CD4-positive, alpha-beta T cell treated with Interleukin-6 at 100 ng/mL for 8 hours (primary cell): ENCODE data around the gene COPE.
"Not testable (repeated sequence)": the region's sequence is repeated elsewhere in the genome, so short reads cannot be mapped to it uniquely, and the experiment has no call there.

Experiments used
- DNase-seq: peaks from one replicate; pipeline ENCODE4 v3.0.0-alpha.2; 2020; ENCODE audit warnings: mixed read lengths, low spot score

COPE gene

DNA sequence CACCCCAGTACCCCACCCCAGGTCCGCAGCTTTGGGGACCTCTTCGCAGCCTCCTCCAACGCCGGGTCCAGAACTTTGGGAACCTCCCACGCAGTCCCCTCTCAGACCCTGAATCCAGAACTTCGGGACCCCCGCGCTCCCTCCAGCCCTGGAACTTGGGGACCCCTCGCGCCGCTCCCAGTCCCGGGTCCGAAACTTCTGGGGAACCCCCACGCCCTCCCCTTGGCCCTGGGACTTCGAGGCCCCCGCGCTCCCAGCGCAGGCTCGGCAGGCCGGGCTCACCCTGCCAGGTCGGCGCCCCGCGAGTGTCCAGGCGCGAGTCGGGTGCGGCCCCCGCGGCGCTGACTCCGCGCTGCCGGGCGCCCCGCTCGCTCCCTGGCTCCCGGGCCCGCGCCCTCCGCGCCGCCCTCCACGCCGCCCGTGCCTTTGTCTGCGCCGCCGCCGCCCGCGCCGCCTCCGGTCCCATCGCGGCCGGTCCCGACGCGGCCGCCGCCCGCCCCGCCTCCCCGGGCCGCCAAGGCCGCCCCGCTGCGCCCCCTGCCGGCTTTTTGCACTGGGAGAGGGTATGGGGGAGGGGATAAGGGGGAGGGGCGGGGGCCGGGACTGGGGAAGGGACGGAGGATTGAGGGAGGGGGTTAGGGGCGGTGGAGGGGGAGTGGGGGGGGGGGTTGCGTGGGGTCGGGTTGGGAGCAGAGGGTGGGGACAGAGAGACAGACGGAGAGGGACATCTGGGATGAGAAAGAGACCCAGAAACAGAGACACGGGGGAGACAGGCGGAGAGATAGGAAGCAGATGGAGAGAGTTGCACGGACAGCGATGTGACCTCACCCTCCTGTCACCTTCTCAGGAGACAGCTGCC is 21.8 kb upstream of the COPE start, which contains the start of gene HOMER3:
TSS of gene HOMER3 (minus strand) at position 449 of the 859 bp plus-strand sequence. CDS start 2,235 bp downstream, outside the sequence.
- peak; percentile 69 for DNase-seq

DNA sequence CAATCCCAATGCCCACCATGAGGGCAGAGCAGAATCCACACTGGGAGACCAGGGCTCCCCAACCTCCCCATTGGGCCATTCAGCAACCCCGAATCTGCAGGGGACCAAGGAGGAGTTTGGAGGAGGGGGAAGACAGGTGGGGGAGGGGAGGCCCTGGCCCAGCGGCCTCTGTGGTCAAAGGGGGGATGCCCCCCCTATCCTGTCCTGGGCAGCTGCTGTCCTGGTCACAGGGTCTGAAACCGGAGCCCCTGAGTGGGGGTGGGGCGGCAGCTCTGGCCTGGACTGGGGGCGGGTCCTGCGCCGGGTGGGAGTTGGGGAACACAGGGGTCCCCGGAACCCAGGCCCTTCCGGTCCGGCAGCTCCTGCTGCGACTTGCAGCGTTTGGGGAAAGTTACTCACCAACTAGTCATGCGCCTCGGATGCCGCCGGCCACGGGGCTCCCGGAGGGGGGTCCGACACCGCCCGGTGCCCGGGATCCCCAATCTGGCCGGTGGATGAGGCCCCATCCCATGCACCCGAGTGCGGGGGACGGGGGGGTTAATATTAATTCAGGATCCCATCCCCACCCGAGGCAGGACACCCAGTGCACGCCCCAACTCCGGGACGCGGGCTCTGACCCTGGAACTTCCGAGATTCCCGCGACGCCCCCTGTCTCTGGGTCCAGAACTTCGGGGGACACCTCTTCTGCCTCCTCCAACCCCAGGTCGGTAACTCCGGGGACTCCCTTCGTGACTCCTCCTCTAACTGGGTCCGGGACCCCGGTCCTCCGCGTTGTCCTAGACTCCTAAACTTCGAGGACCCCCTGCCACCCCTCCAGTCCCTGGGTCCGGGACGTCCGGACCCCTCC is 21.0 kb upstream of the COPE start:
- DNase-seq: no peak

GRCh38 chr19:18939163-18939562 is 20.0 kb upstream of the COPE start:
- no peak for DNase-seq

- no peak for DNase-seq
Observed at GRCh38 chr19:18933297-18933696, 14.1 kb upstream of the COPE start.

GRCh38 chr19:18932216-18932841 is 13.1 kb upstream of the COPE start:
- DNase-seq: peak; percentile 76

GRCh38 chr19:18931316-18932162 is 12.4 kb upstream of the COPE start:
- DNase-seq: no peak

- no peak for DNase-seq
Observed at GRCh38 chr19:18929311-18929710, 10.1 kb upstream of the COPE start.

DNA sequence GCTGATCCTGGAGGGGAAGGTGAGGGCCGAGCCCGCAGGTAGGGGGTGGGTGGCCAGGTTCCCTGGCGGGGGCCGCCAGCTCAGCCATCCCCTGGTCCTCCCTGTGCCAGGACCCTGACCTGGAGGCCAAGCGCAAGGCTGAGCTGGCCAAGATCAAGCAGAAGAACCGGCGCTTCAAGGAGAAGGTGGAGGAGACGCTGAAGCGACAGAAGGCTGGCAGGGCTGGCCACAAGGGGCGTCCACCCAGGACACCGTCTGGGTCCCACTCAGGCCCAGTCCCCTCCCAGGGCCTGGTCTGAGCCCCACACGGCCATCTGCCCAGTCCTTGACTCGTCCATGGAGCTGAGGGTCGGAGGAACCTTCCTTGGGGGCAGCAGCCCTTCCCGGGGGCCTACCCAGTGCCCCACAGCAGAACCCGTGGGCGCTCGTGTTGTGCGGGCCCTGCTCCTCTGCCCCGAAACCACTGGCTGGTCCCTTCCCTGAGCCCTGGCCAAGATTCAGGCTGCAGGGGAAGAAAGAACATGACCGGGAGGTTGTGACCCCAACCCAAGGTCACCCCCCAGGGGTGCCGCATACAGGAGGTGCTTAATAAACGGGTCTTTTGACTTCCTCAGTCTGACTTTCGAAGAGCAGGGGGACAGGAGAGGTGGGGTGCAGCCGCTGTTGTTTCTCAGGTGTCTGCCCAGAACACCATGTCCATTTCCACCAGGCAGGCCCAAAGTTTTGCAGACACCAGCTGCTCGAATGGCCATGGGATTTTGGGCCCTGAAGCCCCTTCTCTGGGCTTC is 9.0 kb upstream of the COPE start:
- DNase-seq: no peak

GRCh38 chr19:18924684-18925213 is 5.6 kb upstream of the COPE start:
- DNase-seq: no peak

GRCh38 chr19:18922228-18922985 is 3.2 kb upstream of the COPE start:
- DNase-seq: no peak

GRCh38 chr19:18921593-18921992 is 2.4 kb upstream of the COPE start:
- DNase-seq: no peak

- no peak for DNase-seq
Observed at GRCh38 chr19:18920400-18920799, 1.2 kb upstream of the COPE start.

DNA sequence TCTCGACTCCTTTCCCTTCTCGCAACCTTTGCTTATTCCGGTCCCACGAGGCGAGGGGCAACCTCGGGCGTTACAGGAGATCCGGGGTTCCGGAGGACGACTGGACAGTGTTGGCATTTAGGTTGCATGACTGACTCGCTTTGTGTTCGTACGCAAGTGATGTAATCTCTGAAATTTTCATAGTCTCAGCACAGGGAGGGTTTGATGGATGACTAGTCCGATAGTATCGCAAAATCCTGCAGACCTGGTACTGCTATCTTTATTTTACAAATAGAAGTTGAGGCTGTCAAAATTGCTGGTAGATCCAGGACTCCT is 670 bp upstream of the COPE start:
- DNase-seq: no peak

DNA sequence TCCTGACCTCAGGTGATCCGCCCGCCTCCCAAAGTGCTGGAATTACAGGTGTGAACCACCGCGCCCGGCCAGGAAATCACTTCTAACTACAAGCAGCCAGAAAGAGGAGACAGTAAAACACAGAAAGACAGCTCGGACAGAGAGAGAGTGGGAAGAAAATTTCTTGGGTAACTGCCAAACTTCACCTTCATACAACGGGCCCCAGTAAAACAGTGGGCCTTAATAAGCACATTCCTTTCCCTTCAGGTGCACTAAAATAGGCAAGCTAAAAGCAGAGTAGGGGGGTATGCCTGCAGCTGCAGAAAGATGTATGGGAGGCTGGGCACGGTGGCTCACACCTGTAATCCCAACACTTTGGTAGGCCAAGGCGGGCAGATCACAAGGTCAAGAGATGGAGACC is 1.6 kb downstream of the COPE start:
- DNase-seq: not testable (repeated sequence)

GRCh38 chr19:18915639-18916038 is 3.5 kb downstream of the COPE start:
- no peak for DNase-seq

- DNase-seq: no peak
Observed at GRCh38 chr19:18913466-18913865, 5.7 kb downstream of the COPE start.

DNA sequence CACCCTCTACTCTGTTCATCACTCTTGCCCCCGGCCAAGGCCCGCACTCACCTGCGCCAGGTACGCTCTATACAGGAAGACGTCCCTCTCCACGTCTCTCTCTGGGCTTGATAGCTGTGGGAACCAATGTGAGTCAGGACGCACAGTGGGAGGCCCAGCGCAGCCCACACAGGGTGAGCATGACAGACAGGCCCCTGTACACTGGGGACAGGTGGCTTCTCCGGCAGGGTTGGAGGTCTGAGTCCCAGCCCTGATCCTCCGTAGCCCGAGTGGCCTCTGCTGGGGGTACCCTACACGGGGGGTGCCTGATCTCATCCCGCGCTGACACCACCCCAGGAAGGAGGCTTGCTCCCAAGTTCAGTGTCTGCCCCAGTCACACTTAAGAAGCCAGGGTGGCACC is 6.3 kb downstream of the COPE start:
- DNase-seq: no peak

DNA sequence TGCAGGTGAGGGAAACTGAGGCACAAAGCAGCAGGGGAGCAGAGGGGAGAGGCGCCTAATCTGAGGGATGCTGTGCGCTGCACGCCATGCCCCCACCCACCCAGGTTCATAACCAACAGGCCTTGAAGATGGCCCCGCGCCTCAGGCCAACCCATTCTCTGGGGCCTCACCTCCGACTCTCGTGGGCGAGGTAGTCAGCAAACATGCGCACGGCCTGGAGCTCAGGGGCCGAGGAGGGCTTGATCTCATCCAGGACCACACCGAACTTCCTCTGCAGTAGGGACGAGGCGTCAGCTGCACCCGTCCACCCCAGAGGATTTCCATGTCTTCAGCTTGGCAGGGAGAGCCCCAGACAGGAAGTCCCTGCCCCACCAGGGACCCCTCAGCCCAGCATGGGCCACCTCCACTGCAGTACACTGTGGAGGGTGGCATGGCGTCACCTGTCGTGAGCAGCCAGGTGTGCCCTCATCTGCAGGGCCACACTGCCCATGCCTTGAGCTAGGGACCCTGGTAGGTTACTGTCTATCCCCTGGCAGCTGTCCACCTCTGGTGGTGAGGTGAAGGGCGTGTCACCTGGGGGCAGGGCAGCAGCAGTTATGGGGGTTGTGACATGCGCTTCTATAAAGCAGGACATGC is 8.3 kb downstream of the COPE start:
- no peak for DNase-seq

GRCh38 chr19:18910010-18910409 is 9.2 kb downstream of the COPE start:
- no peak for DNase-seq
